HTERT RPE-1 (cell line): ENCODE results near the gene CRIP3.
"Not testable (repeated sequence)": the region's sequence is repeated elsewhere in the genome, so short reads cannot be mapped to it uniquely, and the experiment has no call there.

Experiments
- in situ Hi-C: fragments of 300-500 bp; cut with MboI; formaldehyde crosslinking; loops from 4 replicates; pipeline ENCODE4 v1.14.3; 2020; ENCODE audit warnings: low sequenced_read_pairs

The CRIP3 gene, protein sequence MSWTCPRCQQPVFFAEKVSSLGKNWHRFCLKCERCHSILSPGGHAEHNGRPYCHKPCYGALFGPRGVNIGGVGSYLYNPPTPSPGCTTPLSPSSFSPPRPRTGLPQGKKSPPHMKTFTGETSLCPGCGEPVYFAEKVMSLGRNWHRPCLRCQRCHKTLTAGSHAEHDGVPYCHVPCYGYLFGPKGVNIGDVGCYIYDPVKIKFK

DNA sequence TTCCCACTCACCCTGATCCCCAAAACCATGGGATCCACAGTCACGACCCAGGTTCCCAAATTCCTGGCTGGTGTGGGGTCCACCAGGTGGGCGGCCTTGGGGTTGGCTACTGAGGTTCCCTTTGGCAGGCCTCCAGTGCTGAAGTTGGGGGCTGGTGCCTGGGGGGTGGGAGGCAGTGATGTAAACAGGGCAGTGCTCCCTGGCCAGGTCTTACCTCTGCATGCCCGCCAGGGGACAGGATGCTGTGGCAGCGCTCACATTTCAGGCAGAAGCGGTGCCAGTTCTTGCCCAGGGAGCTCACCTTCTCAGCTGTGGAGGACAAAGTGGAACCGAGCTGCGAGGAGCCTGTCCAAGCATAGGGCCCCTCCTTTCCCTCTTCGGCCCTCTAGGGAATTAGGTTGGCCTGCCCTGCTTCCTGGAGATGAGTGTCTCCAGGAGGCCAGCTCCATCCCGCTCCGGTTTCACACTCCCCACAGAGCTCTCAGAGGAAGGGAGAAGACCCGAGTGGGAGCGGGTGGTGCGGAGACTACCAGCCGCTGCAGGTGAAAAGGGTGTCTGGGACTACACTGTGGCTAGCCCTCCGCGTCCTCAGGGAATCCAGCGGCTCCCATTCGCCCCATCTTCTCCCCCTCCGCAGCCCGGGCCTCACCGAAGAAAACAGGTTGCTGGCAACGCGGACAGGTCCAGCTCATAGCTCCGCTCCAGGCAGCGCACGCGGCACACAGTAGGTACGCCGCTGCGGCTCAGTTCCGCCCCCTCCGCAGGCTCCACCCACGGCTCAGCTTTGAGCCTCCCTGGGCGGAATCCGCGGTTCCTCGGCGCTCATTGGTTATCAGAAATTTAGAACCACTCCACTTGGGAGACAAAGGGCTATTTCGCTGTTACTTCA lies at the start of gene CRIP3:
Gene CRIP3, minus strand, starts transcription at position 726 of the 889 bp plus-strand sequence. Its CDS starts 34 bp downstream, at position 692.
- in situ Hi-C loops: no loop called here

DNA sequence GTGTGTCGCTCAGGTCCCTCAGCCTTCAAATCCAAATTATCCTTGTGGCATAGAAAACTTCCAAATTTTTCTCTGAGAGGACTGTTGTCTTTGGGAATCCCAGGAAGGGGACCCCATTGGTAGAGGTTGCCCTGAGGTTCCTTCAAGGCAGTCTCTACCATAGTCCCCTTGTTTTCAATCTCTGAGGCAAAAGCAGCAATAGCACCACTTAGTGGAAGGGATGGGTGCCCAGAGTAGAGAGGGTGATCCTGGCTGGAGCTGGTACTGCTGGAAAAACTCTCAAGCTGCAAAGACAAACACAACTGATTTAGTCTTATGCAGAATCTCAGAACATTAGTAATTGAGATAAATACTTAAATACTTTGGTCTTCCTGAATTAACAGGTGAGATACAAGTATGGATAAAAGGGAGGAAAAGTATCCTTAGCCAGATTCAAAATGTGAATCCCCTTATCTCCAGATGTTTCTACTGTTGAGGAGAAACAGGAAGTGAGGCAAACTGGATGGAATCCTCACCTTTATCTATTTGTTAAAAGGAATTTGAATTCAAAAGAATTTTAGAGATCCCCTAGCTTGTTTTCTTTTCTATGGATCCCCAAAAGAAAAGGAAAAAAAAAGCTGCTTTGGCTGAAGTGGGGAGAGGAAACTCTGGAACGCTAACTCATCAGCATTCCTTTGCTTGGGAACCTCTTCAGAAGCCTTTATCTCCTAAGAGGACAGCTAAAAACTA lies 47.4 kb upstream of the CRIP3 start:
- in situ Hi-C loops: no loop called here

DNA sequence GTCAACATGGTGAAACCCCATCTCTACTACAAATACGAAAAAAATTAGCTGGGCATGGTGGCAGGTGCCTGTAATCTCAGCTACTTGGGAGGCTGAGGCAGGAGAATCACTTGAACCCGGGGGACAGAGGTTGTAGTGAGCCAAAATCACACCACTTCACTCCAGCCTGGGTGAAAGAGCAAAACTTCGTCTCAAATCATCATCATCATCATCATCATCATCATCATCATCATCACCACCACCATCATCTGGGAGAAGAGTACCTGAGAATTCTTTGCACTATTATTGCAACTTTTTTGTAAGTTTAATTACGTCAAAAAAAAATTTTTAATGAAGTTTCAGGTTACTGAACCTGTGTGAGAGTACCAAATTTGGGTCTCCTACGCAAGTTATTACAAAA lies 43.3 kb upstream of the CRIP3 start:
- in situ Hi-C loops: not testable (repeated sequence)

DNA sequence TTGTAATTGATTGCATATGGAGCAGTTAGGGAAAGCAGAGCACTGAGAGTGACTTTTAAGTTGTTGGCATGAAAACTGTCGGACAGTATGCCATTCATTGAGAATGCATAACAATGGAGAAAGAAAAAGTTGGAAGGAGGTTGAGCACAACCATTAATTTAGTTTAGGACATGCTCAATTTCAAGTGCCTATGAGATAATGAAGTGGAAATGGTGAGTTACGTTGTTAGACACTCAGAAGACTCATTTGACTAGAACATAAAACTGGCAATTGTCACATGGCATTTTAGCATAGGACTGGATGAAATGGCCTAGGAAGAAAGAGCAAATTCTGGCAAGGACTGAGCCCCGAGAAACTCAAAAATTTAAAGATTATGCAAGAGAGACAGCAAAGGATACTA lies 38.8 kb upstream of the CRIP3 start:
- in situ Hi-C loops: no loop called here

DNA sequence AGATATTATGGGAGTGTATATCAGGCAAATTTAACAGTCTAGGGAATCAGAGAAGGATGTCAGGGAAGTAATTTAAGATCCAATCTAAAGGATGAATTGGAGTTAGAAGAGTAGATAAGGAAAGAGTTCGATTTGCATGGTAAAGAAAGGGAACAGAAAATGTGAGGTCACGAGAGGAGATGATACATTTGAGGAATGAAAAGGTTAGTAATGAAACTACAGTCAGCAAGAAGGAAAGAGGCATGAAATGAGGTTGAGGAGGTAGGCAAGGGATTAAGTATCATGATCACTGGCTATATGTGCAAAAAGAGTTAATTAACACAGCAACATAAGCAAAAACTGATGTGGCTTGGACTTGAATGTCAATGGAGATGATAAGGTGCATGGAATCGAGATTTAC lies 38.4 kb upstream of the CRIP3 start:
- in situ Hi-C loops: no loop called here

DNA sequence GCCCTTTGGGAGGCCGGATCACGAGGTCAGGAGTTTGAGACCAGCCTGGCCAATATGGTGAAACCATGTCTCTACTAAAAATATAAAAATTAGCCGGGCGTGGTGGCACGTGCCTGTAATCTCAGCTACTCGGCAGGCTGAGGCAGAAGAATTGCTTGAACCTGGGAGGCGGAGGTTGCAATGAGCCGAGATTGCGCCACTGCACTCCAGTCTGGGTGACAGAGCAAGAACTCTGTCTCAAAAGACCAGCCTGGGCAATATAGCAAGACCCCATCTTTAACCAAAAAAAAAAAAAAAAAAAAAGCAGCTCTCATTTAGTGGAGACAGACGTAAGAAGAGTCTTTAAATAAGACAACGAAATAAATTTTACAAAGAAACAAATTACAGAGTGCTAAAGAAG lies 37.6 kb upstream of the CRIP3 start:
- in situ Hi-C loops: not testable (repeated sequence)

DNA sequence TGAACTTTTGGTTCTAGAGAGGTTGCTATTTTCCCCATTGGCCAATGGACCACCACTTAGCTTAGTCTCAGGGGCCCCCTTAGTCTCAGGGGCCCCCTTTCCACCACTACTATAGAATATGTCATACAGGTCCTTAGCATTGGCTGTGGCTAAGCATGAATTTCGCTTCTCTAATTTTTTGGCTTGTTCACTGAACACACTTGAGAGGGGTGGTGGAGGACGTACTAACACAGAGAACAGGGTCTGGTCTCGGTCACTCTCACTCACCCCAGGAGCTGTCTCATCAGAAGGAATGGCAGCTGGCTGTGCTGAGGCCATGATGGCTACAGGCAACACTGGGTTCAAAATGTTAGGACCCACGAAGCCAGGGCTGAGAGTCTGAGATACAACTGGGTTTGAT lies 30.5 kb upstream of the CRIP3 start:
- in situ Hi-C loops: no loop called here

DNA sequence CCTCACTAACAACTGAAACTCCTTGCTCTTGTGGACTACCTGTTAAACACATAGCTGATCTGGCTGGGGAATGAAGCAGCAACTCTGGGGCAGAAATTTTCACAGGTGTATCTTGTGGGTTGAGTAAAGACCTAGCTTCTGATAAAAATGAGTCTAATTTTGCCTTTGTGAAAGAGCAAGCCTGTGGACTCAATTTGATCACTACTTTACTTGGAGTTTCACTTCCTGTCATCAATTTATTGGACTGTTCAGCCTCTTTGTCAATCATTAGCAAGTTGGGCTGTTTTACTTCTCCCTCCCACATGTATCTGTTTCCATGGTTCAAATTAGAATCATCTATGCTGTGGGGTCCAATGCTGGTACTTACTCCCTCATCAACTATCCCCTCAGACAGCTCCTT lies 29.6 kb upstream of the CRIP3 start:
- in situ Hi-C loops: no loop called here

DNA sequence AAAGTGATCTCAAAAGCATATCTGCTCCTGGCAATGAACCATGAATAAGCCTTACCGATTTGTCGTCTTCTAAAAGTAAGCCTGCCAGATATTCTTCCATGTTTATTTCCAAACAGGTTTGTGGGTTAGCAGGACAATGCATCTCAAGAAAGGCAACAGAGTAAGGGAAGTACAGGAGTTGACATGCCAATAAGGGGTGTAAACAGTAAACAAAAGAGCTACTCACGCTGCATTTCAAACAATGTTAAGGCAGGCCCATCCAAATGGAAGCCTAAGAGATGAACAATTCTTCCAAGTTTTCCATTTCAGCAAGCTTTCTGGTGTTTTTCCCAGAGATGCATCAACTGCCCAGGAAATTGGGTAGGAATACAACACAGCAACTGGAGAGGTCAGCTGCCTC lies 27.8 kb upstream of the CRIP3 start:
- in situ Hi-C loops: no loop called here

DNA sequence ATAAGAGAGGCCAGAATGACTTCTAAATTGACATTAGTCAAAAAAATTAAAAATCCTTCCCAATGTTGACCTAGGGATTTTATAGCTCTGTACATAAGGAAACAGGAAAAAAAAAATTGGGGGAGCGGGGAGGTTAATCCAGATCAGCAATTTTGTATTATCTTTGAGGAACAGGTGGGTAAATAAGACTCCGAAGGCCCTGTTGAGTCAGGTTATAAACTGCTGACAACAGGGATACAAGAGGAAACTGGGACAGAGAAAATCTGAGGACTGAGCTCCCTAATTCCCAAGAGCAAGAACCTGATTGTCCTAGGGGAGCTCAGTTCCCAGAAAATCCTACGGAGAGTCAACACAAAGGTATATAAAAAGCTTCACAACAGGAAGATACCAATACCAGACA lies 26.8 kb upstream of the CRIP3 start:
- in situ Hi-C loops: no loop called here

DNA sequence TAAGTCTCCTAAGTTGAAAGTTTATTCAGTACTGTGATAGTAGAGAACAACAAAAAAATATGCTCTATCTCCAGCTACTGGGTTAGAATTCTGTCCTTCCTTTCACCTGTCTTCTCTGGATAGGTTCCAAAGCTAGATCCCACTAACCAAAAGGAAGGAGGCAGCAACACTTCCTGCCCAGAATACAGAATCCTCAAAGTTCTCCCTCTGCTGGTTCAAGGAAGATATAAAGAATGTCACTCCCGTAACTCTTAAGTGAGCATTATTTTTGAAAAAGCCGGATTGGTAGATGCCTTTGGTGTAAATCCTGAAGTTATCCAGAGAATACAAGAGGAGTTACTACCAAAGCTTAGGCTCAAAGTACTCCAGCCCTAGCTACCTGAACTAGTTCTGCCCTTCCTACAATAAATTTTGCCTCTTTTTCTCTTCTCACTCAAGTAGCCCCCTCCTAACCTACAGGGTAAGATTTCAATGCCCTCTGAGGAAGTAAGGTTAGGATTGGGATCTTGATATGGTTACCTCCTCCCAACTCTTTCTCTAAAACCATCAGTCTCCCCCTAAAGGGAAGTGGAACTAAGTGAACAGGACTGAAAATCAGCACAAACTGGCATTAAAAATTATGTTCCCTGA lies 26.0 kb upstream of the CRIP3 start:
- in situ Hi-C loops: no loop called here

DNA sequence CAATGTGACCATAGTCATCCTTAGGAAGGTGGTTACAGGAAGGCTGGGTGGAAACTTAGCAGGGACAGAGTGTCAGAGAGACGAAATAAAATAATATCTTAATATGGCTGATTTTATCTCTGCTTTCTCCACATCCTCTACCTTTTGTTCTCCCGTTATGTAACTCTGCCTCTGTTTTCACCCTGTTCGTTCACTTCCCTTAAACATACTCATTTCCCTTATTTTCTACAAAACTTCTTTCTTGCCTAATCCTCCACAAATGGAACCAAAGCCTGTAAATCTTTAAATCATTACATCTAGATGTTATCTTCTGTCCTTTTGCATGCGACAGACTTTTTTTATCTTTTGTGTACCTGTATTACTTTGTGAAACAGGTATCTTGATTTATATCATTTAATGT lies 23.3 kb upstream of the CRIP3 start:
- in situ Hi-C loops: no loop called here

DNA sequence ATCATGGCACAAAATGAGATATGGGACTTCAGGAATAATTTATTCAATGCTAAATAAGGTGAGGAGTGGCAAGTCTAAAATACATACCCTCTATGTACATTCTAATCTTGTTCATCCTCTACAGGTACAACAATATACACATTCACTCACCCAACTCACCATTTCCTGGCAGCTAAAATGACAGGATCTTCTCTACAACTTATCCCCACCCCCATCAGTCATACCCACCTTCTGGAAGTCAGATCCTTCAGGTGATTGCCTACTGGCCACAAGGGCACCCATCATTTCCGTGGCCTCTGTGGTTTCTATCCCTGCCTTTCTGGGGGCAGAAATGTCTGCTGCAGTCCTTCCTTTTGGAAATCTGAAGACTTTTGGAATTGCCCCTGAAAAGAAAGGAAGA lies 22.8 kb upstream of the CRIP3 start:
- in situ Hi-C loops: no loop called here

DNA sequence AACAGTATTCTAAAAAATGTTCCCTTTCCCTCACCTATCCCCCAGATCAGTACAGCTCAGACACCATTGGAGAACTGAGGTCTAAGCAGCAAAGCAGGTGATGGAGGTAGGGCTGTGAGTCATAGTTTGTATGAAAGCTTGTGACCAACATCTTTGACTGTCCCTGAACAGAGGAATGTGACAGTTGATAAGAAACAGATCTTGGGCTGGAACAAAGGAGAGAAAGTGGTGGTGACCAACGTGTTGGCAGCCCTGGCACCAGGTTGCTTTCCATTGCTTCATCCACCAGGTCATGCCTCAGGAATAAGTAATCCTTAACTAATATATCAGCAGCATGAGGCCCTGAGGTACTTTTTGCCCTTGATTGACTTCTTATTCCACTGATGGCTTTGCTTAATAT lies 19.9 kb upstream of the CRIP3 start:
- in situ Hi-C loops: no loop called here

DNA sequence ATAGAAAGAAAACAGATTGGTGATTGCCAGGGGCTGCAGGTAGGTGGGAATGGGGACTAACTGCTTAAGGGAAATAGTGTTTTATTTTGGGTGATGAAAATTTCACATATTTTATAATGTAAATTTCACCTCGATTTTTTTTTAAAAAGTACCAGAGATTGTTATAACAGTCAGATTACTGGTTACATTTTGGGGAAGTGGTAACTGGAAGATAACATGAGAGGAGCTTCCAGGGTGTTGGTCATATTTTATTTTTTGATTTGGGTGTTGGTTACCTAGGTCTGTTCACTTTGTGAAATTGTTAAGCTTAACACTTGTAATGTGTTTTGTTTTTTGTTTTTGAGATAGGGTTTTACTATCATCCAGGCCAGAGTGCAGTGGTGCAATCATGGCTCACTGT lies 17.2 kb upstream of the CRIP3 start:
- in situ Hi-C loops: no loop called here

DNA sequence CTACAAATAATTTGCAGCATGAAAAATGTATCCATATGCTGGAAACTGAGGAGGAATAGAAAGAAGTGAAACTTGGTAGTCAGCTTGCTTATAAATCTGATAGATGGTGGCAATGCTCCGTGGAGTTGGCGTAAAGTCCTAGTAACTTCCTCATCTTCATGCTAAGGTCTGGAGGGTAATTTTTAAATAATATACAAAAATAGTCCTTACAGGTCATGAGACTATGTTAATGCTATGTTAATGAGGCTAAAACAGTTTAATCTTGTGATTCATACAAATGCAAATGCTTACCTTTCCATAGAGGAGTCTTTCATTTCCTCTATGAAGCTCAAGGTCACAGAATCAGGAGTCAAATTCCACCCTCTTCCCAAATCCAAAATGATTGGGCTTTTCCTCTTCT lies 9.4 kb upstream of the CRIP3 start:
- in situ Hi-C loops: no loop called here

DNA sequence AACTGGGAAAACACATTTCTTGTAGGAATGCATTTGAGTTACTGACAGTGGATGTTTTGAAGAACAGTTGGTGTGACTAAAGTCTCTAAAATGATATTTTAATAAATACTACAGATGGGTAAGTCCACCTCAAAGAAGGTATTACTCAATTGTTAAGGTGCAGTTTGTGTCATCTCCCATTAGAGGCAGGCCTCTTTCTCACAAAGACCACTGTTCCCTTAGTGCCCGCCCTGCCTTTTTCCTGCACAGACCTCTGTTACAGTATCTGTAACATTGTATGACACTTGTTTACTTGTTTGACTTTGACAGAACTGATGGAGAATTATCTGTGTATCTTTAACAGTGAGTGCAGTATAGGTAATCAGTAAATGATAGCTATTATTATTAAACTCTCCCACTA lies 5.2 kb upstream of the CRIP3 start:
- in situ Hi-C loops: no loop called here

DNA sequence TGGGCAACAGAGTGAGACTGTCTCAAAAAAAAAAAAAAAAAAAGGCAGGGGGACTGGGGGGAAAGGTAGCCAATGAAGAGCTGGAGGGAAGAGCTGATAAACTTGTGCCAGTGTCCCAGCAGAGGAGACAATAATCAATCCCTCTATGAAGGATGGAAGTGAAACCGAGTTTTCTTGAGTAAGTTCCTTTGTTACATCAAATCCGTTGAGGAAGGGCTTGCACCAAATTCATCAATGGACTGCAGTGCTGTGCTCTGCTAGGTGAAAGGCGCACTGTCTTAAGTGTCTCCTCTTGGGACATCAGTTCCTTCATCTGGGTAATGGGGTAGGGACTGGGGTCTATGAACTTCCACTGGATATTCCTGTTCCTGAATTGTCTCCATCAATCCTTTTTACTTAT lies 3.0 kb upstream of the CRIP3 start:
- in situ Hi-C loops: no loop called here

DNA sequence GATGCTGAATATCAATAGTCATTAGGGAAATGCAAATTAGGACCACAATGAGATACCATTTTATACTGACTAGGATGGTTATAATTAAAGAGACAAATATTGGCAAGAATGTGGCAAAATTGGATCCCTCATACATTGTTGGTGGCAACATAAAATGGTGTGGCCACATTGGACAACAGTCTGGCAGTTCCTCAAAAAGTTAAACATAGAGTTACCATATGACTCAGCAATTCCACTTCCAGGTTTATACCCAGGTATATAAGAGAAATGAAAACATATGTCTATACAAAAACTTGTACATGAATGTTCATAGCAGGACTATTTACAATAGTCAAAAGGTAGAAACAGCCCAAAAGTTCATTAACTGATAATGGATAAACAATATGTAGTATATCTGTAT lies 2.0 kb upstream of the CRIP3 start:
- in situ Hi-C loops: no loop called here

DNA sequence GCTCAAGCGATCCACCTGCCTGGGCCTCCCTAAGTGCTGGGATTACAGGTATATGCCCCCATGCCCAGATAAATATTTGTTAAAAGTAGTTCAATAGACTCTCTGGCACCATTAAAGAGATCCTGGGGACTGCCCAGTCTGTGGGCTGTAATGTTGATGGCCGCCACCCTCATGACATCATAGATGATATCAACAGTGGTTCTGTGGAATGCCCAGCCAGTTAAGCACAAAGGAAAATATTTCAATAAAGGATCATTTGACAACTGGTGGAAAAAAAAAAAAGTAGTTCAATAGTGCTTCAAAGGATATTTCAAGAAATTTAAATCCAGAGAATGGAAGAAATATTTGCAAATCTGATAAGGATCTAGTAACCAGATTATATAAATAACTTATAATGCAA lies 1.5 kb upstream of the CRIP3 start:
- in situ Hi-C loops: no loop called here

DNA sequence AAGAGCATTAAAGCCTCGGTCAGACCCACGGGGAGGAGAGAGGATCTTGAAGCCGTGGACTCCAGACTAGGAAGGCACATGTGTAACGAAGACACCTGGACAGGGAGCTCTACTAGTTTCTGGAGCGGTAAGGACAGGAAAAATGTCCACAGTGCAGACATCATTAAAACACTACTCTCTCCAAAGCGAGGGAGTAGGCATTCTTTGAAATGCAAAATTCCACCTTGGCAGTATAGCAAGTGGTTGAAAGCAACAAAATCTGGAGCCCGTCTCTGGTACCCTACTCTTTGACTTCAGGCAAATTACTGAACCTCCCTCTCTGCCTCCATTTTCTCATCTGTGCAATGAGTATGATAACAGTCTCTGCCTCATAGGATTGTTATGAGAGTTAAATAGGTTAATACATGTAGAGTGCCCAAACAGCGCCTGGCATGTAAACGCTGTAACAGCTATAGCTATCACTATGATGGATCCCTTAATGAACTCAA lies 408 bp upstream of the CRIP3 start:
- in situ Hi-C loops: no loop called here
